CD14-positive monocyte (primary cell): ENCODE data around the gene SH2D7. TPM values are rescaled to one million over a fixed set of nuclear protein-coding genes. Genes with fewer than 3 reads are reported as not detected.

ENCODE experiments used
- DNase-seq, 3 donors: peaks; one replicate each; pipeline ENCODE4 v3.0.0-alpha.2; 2011 to 2022
- H2AFZ ChIP-seq: 2 replicates; pipeline ENCODE4 v1.6.0; 2012; ENCODE audit warnings: mild to moderate bottlenecking, low read depth, low read length, inconsistent platforms; ENCODE audit not compliant: insufficient read depth, poor library complexity, severe bottlenecking
- H3K27ac ChIP-seq, 2 donors: 1 replicate in 1 of 2; 2 replicates in 1 of 2; pipeline ENCODE4 v1.5.1; 2012 to 2013; ENCODE audit warnings: low read length in 2 of 2, control low read depth in 1 of 2, inconsistent platforms in 1 of 2, low read depth in 1 of 2, mild to moderate bottlenecking in 1 of 2
- H3K27me3 ChIP-seq, 2 donors: one replicate each; pipeline versions ENCODE4 v1.6.0 to v1.6.1; 2011 to 2013; ENCODE audit warnings: low read length in 2 of 2; ENCODE audit not compliant: control insufficient read depth in 2 of 2, insufficient read depth in 2 of 2
- H3K36me3 ChIP-seq, 2 donors: replicated peaks in 1 of 2; 1 replicate in 1 of 2; 2 replicates in 1 of 2; pipeline versions ENCODE4 v1.5.1 to v1.6.1; 2012 to 2013; ENCODE audit warnings: low read length in 2 of 2, control low read depth in 1 of 2, inconsistent platforms in 1 of 2, mild to moderate bottlenecking in 1 of 2; ENCODE audit not compliant: insufficient read depth in 2 of 2, control insufficient read depth in 1 of 2
- H3K4me1 ChIP-seq, 2 donors: 1 replicate in 1 of 2; 2 replicates in 1 of 2; pipeline versions ENCODE4 v1.5.1 to v1.6.1; 2012 to 2013; ENCODE audit warnings: low read length in 2 of 2, control low read depth in 1 of 2, inconsistent platforms in 1 of 2, mild to moderate bottlenecking in 1 of 2, moderate library complexity in 1 of 2; ENCODE audit not compliant: insufficient read depth in 2 of 2, control insufficient read depth in 1 of 2
- H3K4me2 ChIP-seq: replicated peaks from 2 replicates; pipeline ENCODE3; 2012; ENCODE audit warnings: low read length, moderate library complexity, mild to moderate bottlenecking; ENCODE audit not compliant: poor library complexity, severe bottlenecking; ENCODE audit errors: extremely low read depth
- H3K4me3 ChIP-seq, 3 experiments: fragments of 200-600 bp in 1 of 3; sonication (generic) in 1 of 3; replicated peaks in 1 of 3; 1 replicate in 2 of 3; 2 replicates in 1 of 3; pipeline ENCODE4 v1.5.1; 2011 to 2013; ENCODE audit warnings: low read length in 3 of 3, mild to moderate bottlenecking in 3 of 3, control low read depth in 2 of 3, low read depth in 2 of 3, inconsistent platforms in 1 of 3, moderate library complexity in 1 of 3
- H3K79me2 ChIP-seq: 2 replicates; pipeline ENCODE4 v1.6.0; 2012; ENCODE audit warnings: mild to moderate bottlenecking, control low read depth, inconsistent platforms, low read length, moderate library complexity; ENCODE audit not compliant: insufficient read depth
- H3K9ac ChIP-seq: 2 replicates; pipeline ENCODE4 v1.6.0; 2017; ENCODE audit warnings: low read length, mild to moderate bottlenecking; ENCODE audit not compliant: insufficient read depth, poor library complexity, severe bottlenecking
- H3K9me3 ChIP-seq, 2 donors: replicated peaks in 1 of 2; 1 replicate in 1 of 2; 2 replicates in 1 of 2; pipeline versions ENCODE4 v1.5.1 to v1.6.1; 2012 to 2013; ENCODE audit warnings: low read length in 2 of 2, control low read depth in 1 of 2; ENCODE audit not compliant: control insufficient read depth in 1 of 2, insufficient read depth in 1 of 2
- H4K20me1 ChIP-seq: 2 replicates; pipeline ENCODE4 v1.6.0; 2012; ENCODE audit warnings: mild to moderate bottlenecking, low read length, control low read depth, moderate library complexity; ENCODE audit not compliant: insufficient read depth
- H3K27ac Mint-ChIP-seq, 7 donors: one replicate each; pipeline ENCODE4 v1.8.0; 2020; ENCODE audit warnings: mild to moderate bottlenecking in 7 of 7, mixed read lengths in 7 of 7, moderate library complexity in 6 of 7, inconsistent platforms in 2 of 7
- H3K27me3 Mint-ChIP-seq, 3 donors: one replicate each; pipeline ENCODE4 v1.8.0; 2021 to 2022; ENCODE audit warnings: low read depth in 3 of 3, mild to moderate bottlenecking in 3 of 3, mixed read lengths in 3 of 3, moderate library complexity in 3 of 3, inconsistent platforms in 1 of 3
- H3K36me3 Mint-ChIP-seq, 2 donors: one replicate each; pipeline ENCODE4 v1.8.0; 2020; ENCODE audit warnings: mixed read lengths in 2 of 2, inconsistent platforms in 1 of 2, mild to moderate bottlenecking in 1 of 2
- H3K4me1 Mint-ChIP-seq: one replicate; pipeline ENCODE4 v1.8.0; 2020; ENCODE audit warnings: mild to moderate bottlenecking, mixed read lengths
- H3K4me3 Mint-ChIP-seq, 2 donors: one replicate each; pipeline ENCODE4 v1.8.0; 2020; ENCODE audit warnings: mild to moderate bottlenecking in 2 of 2, mixed read lengths in 2 of 2, moderate library complexity in 1 of 2
- H3K9me3 Mint-ChIP-seq, 7 donors: one replicate each; pipeline ENCODE4 v1.8.0; 2020 to 2022; ENCODE audit warnings: mixed read lengths in 7 of 7, mild to moderate bottlenecking in 6 of 7, moderate library complexity in 6 of 7, inconsistent platforms in 2 of 7
- CTCF ChIP-seq: fragments of 200-600 bp; IDR thresholded peaks from one replicate; pipeline ENCODE4 v1.8.0; 2022; ENCODE audit warnings: antibody characterized with exemption, mild to moderate bottlenecking
- WGBS: methylation state at CpG from one replicate; pipeline ENCODE4 v1.1.5; 2013; ENCODE audit warnings: missing lambda C conversion rate; ENCODE audit not compliant: insufficient coverage; 5-methylcytosine and 5-hydroxymethylcytosine counted together
- intact Hi-C, 2 donors: fragments of 100-400 bp; cut with micrococcal nuclease; formaldehyde crosslinking; loops; one replicate each; pipeline versions ENCODE4 v1.15.0 to v1.15.1; 2023
- polyA plus RNA-seq, 3 donors: library from polyadenylated mRNA; depleted of rRNA in 1 of 3; unstranded in 2 of 3; stranded (reverse) in 1 of 3; fragments of 300-500 nt in 2 of 3; fragments of >200 nt in 1 of 3; fragmentation: Illumina TruSeq in 2 of 3; gene quantifications; 1 replicate in 2 of 3; 2 replicates in 1 of 3; pipeline ENCODE4 v1.2.3, GENCODE V29; 2012 to 2021

SH2D7 gene
- polyA plus RNA-seq, 3 donors = not detected

DNA sequence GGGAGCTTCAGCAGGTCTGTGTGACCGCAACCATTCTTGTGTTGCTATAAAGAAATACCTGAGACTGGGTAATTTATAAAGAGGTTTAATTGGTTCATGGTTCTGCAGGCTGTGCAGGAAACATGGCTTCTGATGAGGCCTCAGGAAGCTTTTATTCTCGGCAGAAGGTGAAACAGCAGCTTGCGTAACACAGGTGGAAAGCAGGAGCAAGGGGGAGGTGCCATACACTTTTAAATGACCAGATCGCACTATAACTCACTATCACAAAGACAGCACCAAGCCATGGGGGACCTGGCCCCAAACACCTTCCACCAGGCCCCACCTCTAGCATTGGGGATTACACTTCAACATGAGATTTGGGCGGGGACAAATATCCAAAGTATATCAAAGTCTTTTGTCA, 47.2 kb downstream of the SH2D7 start:
- no peak for TF ChIP-seq CTCF
- Histone ChIP-seq H3K4me3 (no peak overlapping the region), H3K4me2 (no peak overlapping the region), H3K9me3 (no peaks in the 10 kb centered on the region), H3K79me2 (no peaks in the 10 kb centered on the region), H3K27me3 (no peaks in the 10 kb centered on the region), H3K27ac (no peak overlapping the region), H3K4me1 (no peaks in the 10 kb centered on the region), H4K20me1 (no peaks in the 10 kb centered on the region), H3K9ac (no peak overlapping the region), H3K36me3 (no peaks in the 10 kb centered on the region), H2AFZ (no peak overlapping the region)
- H3K4me3 Mint-ChIP-seq = no peak overlapping the region
- intact Hi-C loops = no loop called here
- 79% methylated on average over 4 of the region's 5 CpGs for WGBS
- H3K9me3 Mint-ChIP-seq = no peaks in the 10 kb centered on the region
- no peak overlapping the region for H3K27ac Mint-ChIP-seq
- peaks cover 0 to 2% (median 2%) of the 10 kb centered on the region in 3 donors for H3K27me3 Mint-ChIP-seq
- H3K4me1 Mint-ChIP-seq = no peaks in the 10 kb centered on the region
- H3K36me3 Mint-ChIP-seq = no peaks in the 10 kb centered on the region
- DNase-seq = no peak

GRCh38 chr15:78140292-78140691, 47.9 kb downstream of the SH2D7 start:
- no peak overlapping the region for H3K27ac Mint-ChIP-seq

More at GRCh38 chr15:78140292-78140691, 47.9 kb downstream of the SH2D7 start:
- Histone ChIP-seq H3K79me2 (no peaks in the 10 kb centered on the region), H3K9me3 (no peaks in the 10 kb centered on the region), H3K4me2 (no peak overlapping the region), H3K4me1 (no peaks in the 10 kb centered on the region), H3K9ac (no peak overlapping the region), H3K27ac (no peak overlapping the region), H3K27me3 (no peaks in the 10 kb centered on the region), H3K4me3 (no peak overlapping the region), H3K36me3 (no peaks in the 10 kb centered on the region), H2AFZ (no peak overlapping the region), H4K20me1 (no peaks in the 10 kb centered on the region)
- Mint-ChIP-seq H3K27me3 (peaks cover 0 to 2% (median 0%) of the 10 kb centered on the region in 3 donors), H3K9me3 (no peaks in the 10 kb centered on the region), H3K36me3 (no peaks in the 10 kb centered on the region), H3K4me1 (no peaks in the 10 kb centered on the region), H3K4me3 (no peak overlapping the region)
- intact Hi-C loops = no loop called here
- no peak for TF ChIP-seq CTCF
- no peak for DNase-seq
